ENCODE measurements around the gene ABCC6. TPM values are rescaled to one million over a fixed set of nuclear protein-coding genes. Genes with fewer than 3 reads are reported as not detected.

ABCC6 gene
- polyA plus RNA-seq, 1 donor: 88.3 TPM

DNA sequence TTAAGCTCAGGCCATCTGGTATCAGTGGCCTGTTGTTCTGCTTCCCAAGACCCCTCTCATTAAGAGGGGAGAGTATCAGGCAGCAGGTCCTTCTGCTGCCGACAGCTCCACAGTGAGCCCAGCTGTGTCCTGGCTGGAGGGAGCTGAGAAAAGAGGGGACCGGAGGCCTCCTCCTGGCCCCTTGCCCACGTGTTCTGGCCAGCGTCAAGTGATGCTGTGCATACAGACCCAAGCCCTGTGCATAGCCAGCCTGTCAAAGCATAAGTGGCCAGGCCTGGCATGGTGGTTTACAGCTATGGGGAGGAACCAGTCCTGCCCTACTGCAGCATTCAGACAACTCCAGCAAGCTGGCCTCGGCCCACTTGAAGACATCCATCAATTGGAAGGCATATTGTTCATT, 48.0 kb downstream of the ABCC6 start:
- H3K9me3 ChIP-seq (ENCODE audit: control insufficient read depth, low read depth, low read length): no peaks in the 10 kb centered on the region
- no CpG with 5 or more reads among the region's 5 CpGs for WGBS (ENCODE audit: insufficient coverage, low lambda C conversion rate)
- peaks cover 3% of the 10 kb centered on the region for H3K4me1 ChIP-seq (ENCODE audit: control insufficient read depth, insufficient read depth, low read length)
- DNase-seq: peak; percentile 13 to 33
- H3K36me3 ChIP-seq (ENCODE audit: control insufficient read depth, insufficient read depth, low read length): peaks cover 69% of the 10 kb centered on the region
- H3K27me3 ChIP-seq (ENCODE audit: control insufficient read depth, insufficient read depth, low read length): no peaks in the 10 kb centered on the region
- no peak overlapping the region for H3K27ac ChIP-seq (ENCODE audit: low read length)
- H3K4me3 ChIP-seq (ENCODE audit: low read length): no peak overlapping the region

DNA sequence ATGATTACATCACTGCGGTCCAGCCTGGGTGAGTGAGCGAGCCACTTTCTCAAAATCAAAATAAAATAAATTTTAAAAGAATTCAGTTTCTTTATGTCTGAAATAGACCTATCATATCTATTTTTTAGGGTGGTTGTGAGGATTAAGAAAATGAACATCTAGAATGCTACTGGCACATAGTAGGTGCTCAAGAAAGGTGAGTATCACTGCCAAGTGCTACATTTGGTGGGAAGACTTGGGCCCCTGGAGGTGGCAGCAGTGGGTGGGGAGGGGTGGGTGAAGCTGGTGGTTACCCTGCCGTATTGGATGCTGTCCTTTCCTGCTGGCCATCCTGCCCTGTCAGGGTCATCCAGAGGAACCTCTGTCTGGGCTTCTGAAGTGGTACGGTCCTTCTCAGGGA, 50.3 kb downstream of the ABCC6 start:
- Histone ChIP-seq H3K4me1 (ENCODE audit: control insufficient read depth, insufficient read depth, low read length) (peaks cover 3% of the 10 kb centered on the region), H3K27ac (ENCODE audit: low read length) (no peak overlapping the region), H3K36me3 (ENCODE audit: control insufficient read depth, insufficient read depth, low read length) (peaks cover 68% of the 10 kb centered on the region), H3K4me3 (ENCODE audit: low read length) (no peak overlapping the region), H3K9me3 (ENCODE audit: control insufficient read depth, low read depth, low read length) (no peaks in the 10 kb centered on the region), H3K27me3 (ENCODE audit: control insufficient read depth, insufficient read depth, low read length) (no peaks in the 10 kb centered on the region)
- no CpG with 5 or more reads among the region's 4 CpGs for WGBS (ENCODE audit: insufficient coverage, low lambda C conversion rate)
- DNase-seq: no peak

DNA sequence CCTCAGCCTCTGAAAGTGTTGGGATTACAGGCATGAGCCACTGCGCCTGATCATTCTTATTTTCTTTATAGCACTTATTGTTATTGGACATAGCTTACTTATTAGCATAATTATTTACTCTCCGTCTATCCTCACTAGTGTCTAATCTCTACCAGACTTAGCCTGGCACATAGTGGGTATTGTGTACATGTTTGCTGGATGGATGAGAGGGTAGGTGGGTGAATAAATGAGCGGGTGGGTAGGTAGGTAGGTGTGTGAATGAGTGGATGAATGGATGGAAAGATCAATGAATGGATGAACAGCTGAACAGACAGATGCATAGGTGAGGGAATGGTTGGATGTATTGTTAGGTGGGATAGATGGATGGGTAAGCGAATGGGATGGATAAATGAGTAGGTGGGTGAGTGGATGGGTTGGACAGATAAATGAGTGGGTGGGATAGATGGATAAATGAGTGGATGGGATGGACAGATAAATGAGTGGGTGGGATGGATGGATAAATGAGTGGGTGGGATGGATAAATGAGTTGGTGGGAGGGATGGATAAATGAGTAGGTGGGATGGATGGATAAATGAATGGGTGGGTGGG, 51.9 kb downstream of the ABCC6 start:
- Histone ChIP-seq H3K4me3 (ENCODE audit: low read length) (no peak overlapping the region), H3K4me1 (ENCODE audit: control insufficient read depth, insufficient read depth, low read length) (peaks cover 3% of the 10 kb centered on the region), H3K27me3 (ENCODE audit: control insufficient read depth, insufficient read depth, low read length) (no peaks in the 10 kb centered on the region), H3K9me3 (ENCODE audit: control insufficient read depth, low read depth, low read length) (no peaks in the 10 kb centered on the region), H3K36me3 (ENCODE audit: control insufficient read depth, insufficient read depth, low read length) (peaks cover 68% of the 10 kb centered on the region), H3K27ac (ENCODE audit: low read length) (no peak overlapping the region)
- no peak for DNase-seq
- WGBS (ENCODE audit: insufficient coverage, low lambda C conversion rate): 100% methylated on average over 2 of the region's 4 CpGs

DNA sequence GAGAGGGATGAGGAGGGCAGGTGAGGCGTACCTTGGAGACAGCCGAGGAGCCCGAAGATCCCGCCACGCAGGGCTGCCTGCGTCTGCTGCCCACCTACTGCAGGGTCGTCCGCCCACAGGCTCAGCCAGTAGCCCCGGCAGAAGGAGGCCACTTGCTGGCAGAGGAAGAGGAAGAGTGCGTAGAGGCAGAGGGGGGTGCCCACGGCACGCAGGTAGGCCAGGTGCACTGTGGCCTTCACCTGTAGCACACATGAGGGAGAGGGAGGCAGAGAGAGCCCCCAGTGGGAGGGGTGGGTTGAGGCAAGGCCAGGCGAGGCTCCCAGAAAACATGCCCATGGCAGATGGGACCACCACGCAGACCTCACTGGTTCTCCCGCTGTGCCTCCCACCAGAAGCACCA, 53.7 kb downstream of the ABCC6 start:
- no CpG with 5 or more reads among the region's 15 CpGs for WGBS (ENCODE audit: insufficient coverage, low lambda C conversion rate)
- Histone ChIP-seq H3K27ac (ENCODE audit: low read length) (no peak overlapping the region), H3K36me3 (ENCODE audit: control insufficient read depth, insufficient read depth, low read length) (peaks cover 69% of the 10 kb centered on the region), H3K4me3 (ENCODE audit: low read length) (no peak overlapping the region), H3K9me3 (ENCODE audit: control insufficient read depth, low read depth, low read length) (no peaks in the 10 kb centered on the region), H3K4me1 (ENCODE audit: control insufficient read depth, insufficient read depth, low read length) (no peaks in the 10 kb centered on the region), H3K27me3 (ENCODE audit: control insufficient read depth, insufficient read depth, low read length) (no peaks in the 10 kb centered on the region)
- DNase-seq: no peak

DNA sequence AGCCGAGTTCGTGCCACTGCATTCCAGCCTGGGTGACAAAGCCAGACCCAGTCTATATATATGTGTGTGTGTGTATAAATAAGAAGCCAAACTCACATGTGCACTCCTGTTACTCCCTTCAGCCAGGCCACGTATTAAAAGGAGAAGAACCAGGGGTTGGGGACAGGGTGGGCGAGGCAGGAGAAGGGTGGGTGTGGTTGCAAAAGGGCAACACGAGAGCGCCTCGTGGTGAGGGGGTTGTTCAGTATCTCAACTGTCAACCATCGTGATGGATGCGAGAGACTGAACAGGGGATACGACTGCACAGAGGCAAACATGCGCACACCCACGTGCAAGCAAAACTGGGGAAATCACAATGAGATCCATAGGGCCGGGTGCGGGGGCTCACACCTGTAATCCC, 54.9 kb downstream of the ABCC6 start:
- no peaks in the 10 kb centered on the region for H3K9me3 ChIP-seq (ENCODE audit: control insufficient read depth, low read depth, low read length)
- H3K4me1 ChIP-seq (ENCODE audit: control insufficient read depth, insufficient read depth, low read length): no peaks in the 10 kb centered on the region
- H3K36me3 ChIP-seq (ENCODE audit: control insufficient read depth, insufficient read depth, low read length): peaks cover 75% of the 10 kb centered on the region
- no peak overlapping the region for H3K4me3 ChIP-seq (ENCODE audit: low read length)
- no CpG with 5 or more reads among the region's 14 CpGs for WGBS (ENCODE audit: insufficient coverage, low lambda C conversion rate)
- H3K27ac ChIP-seq (ENCODE audit: low read length): no peak overlapping the region
- H3K27me3 ChIP-seq (ENCODE audit: control insufficient read depth, insufficient read depth, low read length): no peaks in the 10 kb centered on the region
- no peak for DNase-seq

DNA sequence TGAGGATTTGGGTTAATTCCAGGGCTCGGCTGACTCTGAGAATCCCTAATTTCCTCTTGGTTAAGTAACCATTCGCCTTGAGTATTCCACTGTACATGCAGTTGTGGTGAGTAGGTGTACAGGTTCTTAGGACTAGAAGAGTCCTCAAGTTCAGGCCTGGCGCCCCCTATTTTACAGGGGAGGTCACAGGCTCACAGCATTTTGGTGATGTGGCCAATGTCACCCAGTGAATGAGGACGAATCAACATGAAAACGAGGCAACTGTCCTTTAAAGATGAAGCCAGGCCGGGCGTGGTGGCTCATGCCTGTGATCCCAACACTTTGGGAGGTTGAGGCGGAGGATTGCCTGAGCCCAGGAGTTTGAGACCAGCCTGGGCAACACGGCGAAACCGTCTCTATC, 55.4 kb downstream of the ABCC6 start:
- no peak overlapping the region for H3K4me3 ChIP-seq (ENCODE audit: low read length)
- WGBS (ENCODE audit: insufficient coverage, low lambda C conversion rate): no CpG with 5 or more reads among the region's 11 CpGs
- no peak overlapping the region for H3K27ac ChIP-seq (ENCODE audit: low read length)
- peaks cover 78% of the 10 kb centered on the region for H3K36me3 ChIP-seq (ENCODE audit: control insufficient read depth, insufficient read depth, low read length)
- DNase-seq: no peak
- no peaks in the 10 kb centered on the region for H3K27me3 ChIP-seq (ENCODE audit: control insufficient read depth, insufficient read depth, low read length)
- H3K4me1 ChIP-seq (ENCODE audit: control insufficient read depth, insufficient read depth, low read length): no peaks in the 10 kb centered on the region
- H3K9me3 ChIP-seq (ENCODE audit: control insufficient read depth, low read depth, low read length): no peaks in the 10 kb centered on the region

DNA sequence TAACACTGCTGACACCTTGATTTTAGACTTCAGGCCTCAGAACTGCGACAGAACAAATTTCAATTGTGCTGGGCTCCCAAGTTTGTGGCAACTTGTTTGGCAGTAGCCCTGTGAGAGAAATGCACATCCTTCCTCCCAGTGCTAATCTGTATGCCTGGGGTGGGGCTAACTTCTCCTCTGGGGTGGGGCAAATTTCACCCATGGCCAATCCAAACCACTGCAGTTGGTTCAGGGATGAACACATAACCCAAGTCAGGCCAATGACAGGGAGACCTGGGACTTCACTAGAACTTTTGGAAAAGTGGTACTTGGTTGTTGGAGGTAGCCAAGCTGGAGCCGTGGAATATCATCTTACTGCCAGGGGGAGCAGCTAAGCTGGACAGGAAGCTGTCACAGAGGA, 56.3 kb downstream of the ABCC6 start:
- H3K27me3 ChIP-seq (ENCODE audit: control insufficient read depth, insufficient read depth, low read length): no peaks in the 10 kb centered on the region
- no peak for DNase-seq
- no CpG with 5 or more reads among the region's 2 CpGs for WGBS (ENCODE audit: insufficient coverage, low lambda C conversion rate)
- no peaks in the 10 kb centered on the region for H3K4me1 ChIP-seq (ENCODE audit: control insufficient read depth, insufficient read depth, low read length)
- H3K4me3 ChIP-seq (ENCODE audit: low read length): no peak overlapping the region
- H3K36me3 ChIP-seq (ENCODE audit: control insufficient read depth, insufficient read depth, low read length): peaks cover 84% of the 10 kb centered on the region
- no peaks in the 10 kb centered on the region for H3K9me3 ChIP-seq (ENCODE audit: control insufficient read depth, low read depth, low read length)
- no peak overlapping the region for H3K27ac ChIP-seq (ENCODE audit: low read length)

DNA sequence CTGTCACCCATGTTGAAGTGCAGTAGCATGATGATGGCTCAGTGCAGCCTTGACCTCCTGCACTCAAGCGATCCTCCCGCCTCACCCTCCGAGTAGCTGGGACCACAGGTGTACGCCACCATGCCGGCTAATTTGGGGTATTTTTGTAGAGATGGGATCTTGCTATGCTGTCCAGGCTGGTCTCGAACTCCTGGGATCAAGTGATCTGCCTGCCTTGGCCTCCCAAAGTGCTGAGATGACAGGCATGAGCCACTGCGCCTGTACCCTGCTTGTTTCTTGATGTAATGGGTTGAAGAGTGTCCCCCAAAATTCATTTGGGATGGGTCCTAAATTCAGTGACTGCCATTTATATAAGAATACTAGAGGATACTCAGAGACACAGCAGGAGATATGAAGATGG, 57.2 kb downstream of the ABCC6 start:
- Histone ChIP-seq H3K9me3 (ENCODE audit: control insufficient read depth, low read depth, low read length) (no peaks in the 10 kb centered on the region), H3K36me3 (ENCODE audit: control insufficient read depth, insufficient read depth, low read length) (peaks cover 88% of the 10 kb centered on the region), H3K27ac (ENCODE audit: low read length) (no peak overlapping the region), H3K4me1 (ENCODE audit: control insufficient read depth, insufficient read depth, low read length) (no peaks in the 10 kb centered on the region), H3K4me3 (ENCODE audit: low read length) (no peak overlapping the region), H3K27me3 (ENCODE audit: control insufficient read depth, insufficient read depth, low read length) (no peaks in the 10 kb centered on the region)
- no peak for DNase-seq
- no CpG with 5 or more reads among the region's 7 CpGs for WGBS (ENCODE audit: insufficient coverage, low lambda C conversion rate)

DNA sequence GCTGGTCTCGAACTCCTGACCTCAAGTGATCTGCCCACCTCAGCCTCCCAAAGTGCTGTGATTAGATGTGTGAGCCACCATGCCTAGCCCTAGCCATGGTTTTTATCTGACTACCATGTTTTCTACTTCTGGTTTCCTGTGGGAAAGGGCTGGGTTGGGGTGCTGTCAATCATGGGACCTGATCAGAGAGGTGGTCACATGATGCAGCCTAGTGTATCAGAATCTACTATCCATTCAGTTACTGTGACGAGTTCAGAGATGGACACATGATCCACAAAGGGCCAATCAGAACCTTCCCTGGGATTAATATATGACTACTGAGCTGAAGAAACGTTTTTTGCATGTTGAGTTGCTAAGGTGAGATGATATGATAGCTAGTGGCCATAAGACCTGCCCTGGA, 59.1 kb downstream of the ABCC6 start:
- no peaks in the 10 kb centered on the region for H3K27me3 ChIP-seq (ENCODE audit: control insufficient read depth, insufficient read depth, low read length)
- WGBS (ENCODE audit: insufficient coverage, low lambda C conversion rate): no CpG with 5 or more reads among the region's 3 CpGs
- H3K4me3 ChIP-seq (ENCODE audit: low read length): no peak overlapping the region
- peaks cover 89% of the 10 kb centered on the region for H3K36me3 ChIP-seq (ENCODE audit: control insufficient read depth, insufficient read depth, low read length)
- no peak overlapping the region for H3K27ac ChIP-seq (ENCODE audit: low read length)
- peaks cover 8% of the 10 kb centered on the region for H3K9me3 ChIP-seq (ENCODE audit: control insufficient read depth, low read depth, low read length)
- no peaks in the 10 kb centered on the region for H3K4me1 ChIP-seq (ENCODE audit: control insufficient read depth, insufficient read depth, low read length)
- DNase-seq: no peak

DNA sequence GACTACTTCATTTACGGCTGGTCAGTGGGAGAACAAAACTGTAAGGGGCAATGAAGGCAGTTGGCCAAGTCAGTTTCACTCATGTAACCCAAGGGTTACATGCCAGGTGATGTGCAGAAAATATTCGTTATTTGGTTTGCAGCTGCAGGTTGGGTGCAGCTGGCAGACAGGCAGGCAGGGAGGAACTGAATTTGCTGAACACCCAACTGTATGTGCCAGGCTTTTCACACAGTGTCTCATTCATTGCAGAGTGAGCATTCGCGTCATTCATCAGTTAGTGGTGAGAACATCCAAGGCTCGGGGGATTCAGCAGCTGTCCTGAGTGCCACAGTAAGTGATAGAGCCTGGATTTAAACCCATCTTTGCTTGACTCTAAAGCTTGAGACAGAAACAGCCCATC, 59.7 kb downstream of the ABCC6 start:
- Histone ChIP-seq H3K36me3 (ENCODE audit: control insufficient read depth, insufficient read depth, low read length) (peaks cover 91% of the 10 kb centered on the region), H3K4me1 (ENCODE audit: control insufficient read depth, insufficient read depth, low read length) (no peaks in the 10 kb centered on the region), H3K4me3 (ENCODE audit: low read length) (no peak overlapping the region), H3K27me3 (ENCODE audit: control insufficient read depth, insufficient read depth, low read length) (no peaks in the 10 kb centered on the region), H3K9me3 (ENCODE audit: control insufficient read depth, low read depth, low read length) (peaks cover 13% of the 10 kb centered on the region), H3K27ac (ENCODE audit: low read length) (no peak overlapping the region)
- no CpG with 5 or more reads among the region's 5 CpGs for WGBS (ENCODE audit: insufficient coverage, low lambda C conversion rate)
- no peak for DNase-seq

DNA sequence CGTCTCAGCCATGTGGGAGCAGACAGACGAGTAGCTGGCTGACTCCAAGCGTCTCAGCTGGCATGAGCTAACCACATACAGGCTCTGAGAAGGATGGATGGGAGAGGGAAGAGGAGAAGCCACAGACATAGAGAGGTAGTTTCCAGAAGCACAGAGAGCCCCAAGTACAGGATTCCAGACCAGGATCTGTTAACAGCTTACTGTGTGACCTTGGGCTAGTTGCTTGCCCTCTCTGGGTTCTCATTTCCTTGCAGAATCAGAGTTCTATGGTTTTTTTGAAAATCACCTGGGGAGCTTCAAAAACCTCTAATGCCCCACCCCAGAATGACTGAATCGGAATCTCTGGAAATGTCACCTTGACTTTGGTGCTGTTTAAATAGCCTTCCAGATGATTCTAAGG, 60.2 kb downstream of the ABCC6 start:
- no peak overlapping the region for H3K4me3 ChIP-seq (ENCODE audit: low read length)
- peaks cover 18% of the 10 kb centered on the region for H3K9me3 ChIP-seq (ENCODE audit: control insufficient read depth, low read depth, low read length)
- no peak overlapping the region for H3K27ac ChIP-seq (ENCODE audit: low read length)
- H3K27me3 ChIP-seq (ENCODE audit: control insufficient read depth, insufficient read depth, low read length): no peaks in the 10 kb centered on the region
- H3K36me3 ChIP-seq (ENCODE audit: control insufficient read depth, insufficient read depth, low read length): peaks cover 92% of the 10 kb centered on the region
- DNase-seq: no peak
- H3K4me1 ChIP-seq (ENCODE audit: control insufficient read depth, insufficient read depth, low read length): no peaks in the 10 kb centered on the region
- no CpG with 5 or more reads among the region's 4 CpGs for WGBS (ENCODE audit: insufficient coverage, low lambda C conversion rate)

Measured in large intestine (tissue), 3 donors.